Measurements from ENCODE around the gene RASGRP2.

- TF ChIP-seq EP300 (IDR thresholded peaks at IDR 0.05): no peak
- TF ChIP-seq, protein P1, sequence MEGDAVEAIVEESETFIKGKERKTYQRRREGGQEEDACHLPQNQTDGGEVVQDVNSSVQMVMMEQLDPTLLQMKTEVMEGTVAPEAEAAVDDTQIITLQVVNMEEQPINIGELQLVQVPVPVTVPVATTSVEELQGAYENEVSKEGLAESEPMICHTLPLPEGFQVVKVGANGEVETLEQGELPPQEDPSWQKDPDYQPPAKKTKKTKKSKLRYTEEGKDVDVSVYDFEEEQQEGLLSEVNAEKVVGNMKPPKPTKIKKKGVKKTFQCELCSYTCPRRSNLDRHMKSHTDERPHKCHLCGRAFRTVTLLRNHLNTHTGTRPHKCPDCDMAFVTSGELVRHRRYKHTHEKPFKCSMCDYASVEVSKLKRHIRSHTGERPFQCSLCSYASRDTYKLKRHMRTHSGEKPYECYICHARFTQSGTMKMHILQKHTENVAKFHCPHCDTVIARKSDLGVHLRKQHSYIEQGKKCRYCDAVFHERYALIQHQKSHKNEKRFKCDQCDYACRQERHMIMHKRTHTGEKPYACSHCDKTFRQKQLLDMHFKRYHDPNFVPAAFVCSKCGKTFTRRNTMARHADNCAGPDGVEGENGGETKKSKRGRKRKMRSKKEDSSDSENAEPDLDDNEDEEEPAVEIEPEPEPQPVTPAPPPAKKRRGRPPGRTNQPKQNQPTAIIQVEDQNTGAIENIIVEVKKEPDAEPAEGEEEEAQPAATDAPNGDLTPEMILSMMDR (IDR thresholded peaks at IDR 0.05): no peak
Observed at GRCh38 chr11:64734811-64735724, 8.9 kb downstream of the RASGRP2 start.
